WTC11 (cell line): ENCODE results near the gene FHL5. TPM values are rescaled to one million over a fixed set of nuclear protein-coding genes. Genes with fewer than 3 reads are reported as not detected.
A peak's percentile ranks its signal among the peaks of the same experiment; 100 is the strongest.
"Not testable (repeated sequence)": the region's sequence is repeated elsewhere in the genome, so short reads cannot be mapped to it uniquely, and the experiment has no call there.

ENCODE experiments used
- ATAC-seq: fragments of 200-7000 bp; cut with Tn5 transposase; 2 replicates; pipeline ENCODE4 v1.10.0; 2021; ENCODE audit warnings: mild to moderate bottlenecking, moderate library complexity
- CTCF ChIA-PET: fragments of 300-600 bp; sonication (Branson Sonifier 250); formaldehyde crosslinking; loops from one replicate; lab custom pipeline; 2021; ENCODE audit warnings: antibody characterized with exemption; lab: Charles Lee
- POLR2A ChIA-PET: fragments of 350-600 bp; sonication (Branson Sonifier 250); formaldehyde crosslinking; loops from one replicate; lab custom pipeline; 2021; ENCODE audit warnings: antibody characterized with exemption; lab: Charles Lee
- DNase-seq: peaks from one replicate; pipeline ENCODE4 v3.0.0; 2021; ENCODE audit warnings: low spot score
- H3K27ac Mint-ChIP-seq: 2 replicates; pipeline ENCODE4 v1.8.0; 2021; ENCODE audit warnings: mixed read lengths
- H3K27me3 Mint-ChIP-seq: 2 replicates; pipeline ENCODE4 v1.8.0; 2021; ENCODE audit warnings: low read depth, mild to moderate bottlenecking, moderate library complexity, mixed read lengths
- H3K36me3 Mint-ChIP-seq: 2 replicates; pipeline ENCODE4 v1.8.0; 2021; ENCODE audit warnings: mixed read lengths
- H3K4me1 Mint-ChIP-seq: 2 replicates; pipeline ENCODE4 v1.8.0; 2022; ENCODE audit warnings: mixed read lengths
- H3K4me3 Mint-ChIP-seq: 2 replicates; pipeline ENCODE4 v1.8.0; 2021; ENCODE audit warnings: mild to moderate bottlenecking, moderate library complexity, mixed read lengths
- H3K9me3 Mint-ChIP-seq: 2 replicates; pipeline ENCODE4 v1.8.0; 2021; ENCODE audit warnings: mixed read lengths
- CREM ChIP-seq: sonication (generic); formaldehyde crosslinking; IDR thresholded peaks from 2 replicates; pipeline ENCODE4 v1.8.1; 2022; ENCODE audit warnings: mild to moderate bottlenecking, missing genetic modification reagents, moderate library complexity
- EMX1 ChIP-seq: fragments of 250-450 bp; sonication (Bioruptor Pico); IDR thresholded peaks from 2 replicates; pipeline ENCODE4 v1.8.0; 2021; ENCODE audit warnings: mild to moderate bottlenecking
- ESRRA ChIP-seq: sonication (generic); formaldehyde crosslinking; IDR thresholded peaks from 2 replicates; pipeline ENCODE4 v1.8.1; 2022; ENCODE audit warnings: mild to moderate bottlenecking, missing genetic modification reagents, borderline replicate concordance
- GABPB1 ChIP-seq: sonication (generic); formaldehyde crosslinking; IDR thresholded peaks from 2 replicates; pipeline ENCODE4 v1.8.1; 2023; ENCODE audit warnings: mild to moderate bottlenecking, missing genetic modification reagents
- GRHL2 ChIP-seq: fragments of 250-450 bp; sonication (Bioruptor Pico); IDR thresholded peaks from 2 replicates; pipeline ENCODE4 v1.8.0; 2022; ENCODE audit warnings: mild to moderate bottlenecking, moderate library complexity; ENCODE audit not compliant: insufficient replicate concordance, severe bottlenecking
- GTF2I ChIP-seq: fragments of 250-450 bp; sonication (Bioruptor Pico); conservative IDR thresholded peaks from 2 replicates; pipeline ENCODE4 v1.4.0; 2021; ENCODE audit warnings: mild to moderate bottlenecking
- KAT7 ChIP-seq: sonication (generic); formaldehyde crosslinking; IDR thresholded peaks from 2 replicates; pipeline ENCODE4 v1.8.1; 2023; ENCODE audit warnings: missing genetic modification reagents, mild to moderate bottlenecking, borderline replicate concordance
- NFYB ChIP-seq: sonication (generic); formaldehyde crosslinking; conservative IDR thresholded peaks from 2 replicates; pipeline ENCODE4 v1.8.0; 2022; ENCODE audit warnings: low read depth, missing genetic modification reagents
- NR3C1 ChIP-seq: sonication (generic); formaldehyde crosslinking; conservative IDR thresholded peaks from 2 replicates; pipeline ENCODE4 v1.8.1; 2023; ENCODE audit warnings: low read depth, mild to moderate bottlenecking, missing genetic modification reagents
- OVOL2 ChIP-seq: fragments of 250-450 bp; sonication (Bioruptor Pico); IDR thresholded peaks from 2 replicates; pipeline ENCODE4 v1.9.0; 2021; ENCODE audit warnings: mild to moderate bottlenecking, borderline replicate concordance
- SOX15 ChIP-seq: fragments of 250-450 bp; sonication (Bioruptor Pico); IDR thresholded peaks from 2 replicates; pipeline ENCODE4 v1.9.0; 2021; ENCODE audit warnings: mild to moderate bottlenecking
- TEAD1 ChIP-seq: sonication (generic); formaldehyde crosslinking; IDR thresholded peaks from 2 replicates; pipeline ENCODE4 v1.8.0; 2022; ENCODE audit warnings: mild to moderate bottlenecking, missing genetic modification reagents
- ZNF219 ChIP-seq: sonication (generic); formaldehyde crosslinking; IDR thresholded peaks from 2 replicates; pipeline ENCODE4 v1.8.0; 2023; ENCODE audit warnings: missing genetic modification reagents, mild to moderate bottlenecking, borderline replicate concordance
- total RNA-seq: library from RNA; stranded (reverse); gene quantifications from 3 replicates; pipeline ENCODE4 v1.2.3, GENCODE V29; 2021
- TF ChIP-seq, protein P1 (sequence below): fragments of 250-450 bp; sonication (Bioruptor Pico); IDR thresholded peaks from 2 replicates; pipeline ENCODE4 v1.9.0; 2021; ENCODE audit warnings: moderate library complexity, mild to moderate bottlenecking, inconsistent platforms, borderline replicate concordance
- TF ChIP-seq, protein P2 (sequence below): sonication (generic); formaldehyde crosslinking; IDR thresholded peaks from 2 replicates; pipeline ENCODE4 v1.8.1; 2023; ENCODE audit warnings: mild to moderate bottlenecking, missing genetic modification reagents
- TF ChIP-seq, protein P3 (sequence below): sonication (generic); formaldehyde crosslinking; IDR thresholded peaks from 2 replicates; pipeline ENCODE4 v1.8.1; 2023; ENCODE audit warnings: mild to moderate bottlenecking, missing genetic modification reagents, moderate library complexity
- TF ChIP-seq, protein P4 (sequence below): fragments of 250-450 bp; sonication (Bioruptor Pico); conservative IDR thresholded peaks from 2 replicates; pipeline ENCODE4 v1.9.0; 2021; ENCODE audit warnings: mild to moderate bottlenecking

FHL5 gene
- total RNA-seq, 1 experiment from 2014 or later = not detected

DNA sequence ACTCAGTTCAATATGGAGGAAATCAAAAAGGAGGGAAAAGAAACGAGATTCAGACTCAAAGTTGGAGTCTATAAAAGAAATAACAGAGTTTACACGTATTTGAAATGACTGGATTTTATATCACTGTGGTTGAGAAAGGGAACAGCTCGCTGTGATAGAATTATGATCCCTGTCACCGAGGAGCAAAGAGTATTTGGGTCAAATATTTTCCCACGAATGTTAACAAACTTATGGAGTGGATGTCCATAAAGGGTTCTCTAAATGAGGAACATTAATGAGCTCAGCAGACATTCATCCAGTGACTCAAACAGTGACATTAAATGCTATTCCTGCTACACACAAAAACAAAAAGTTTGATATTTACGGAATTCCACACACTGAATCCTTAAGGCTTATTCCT, 57.9 kb downstream of the FHL5 start:
- H3K36me3 Mint-ChIP-seq = no peaks in the 10 kb centered on the region
- CTCF ChIA-PET = no interaction called here

DNA sequence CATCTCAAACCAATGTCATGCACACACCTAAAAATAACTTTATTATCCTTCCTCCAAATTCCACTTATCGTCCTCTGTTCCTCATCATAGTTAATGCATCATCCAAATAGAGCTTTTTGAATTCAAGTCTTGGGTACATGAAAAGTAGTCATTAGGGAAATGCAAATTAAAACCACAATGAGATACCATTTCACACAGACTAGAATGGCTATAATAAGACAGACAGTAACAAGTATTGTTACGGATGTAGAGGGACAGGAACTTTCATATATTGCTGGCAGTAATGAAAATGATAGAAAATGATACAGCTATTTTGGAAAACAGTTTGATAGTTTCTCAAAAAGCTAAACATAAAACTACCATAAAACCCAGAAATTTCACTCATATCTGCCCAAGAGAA, 59.1 kb downstream of the FHL5 start:
- H3K27me3 Mint-ChIP-seq = no peaks in the 10 kb centered on the region
- H3K36me3 Mint-ChIP-seq = no peaks in the 10 kb centered on the region
- TF ChIP-seq NFYB (CRISPR knock-in tag) = no peak
- TF ChIP-seq GRHL2 = no peak
- no peak for TF ChIP-seq EMX1 (CRISPR knock-in tag)
- TF ChIP-seq, all 79 proteins: peak for 0
- DNase-seq (no peak), ATAC-seq (no peak)
- Mint-ChIP-seq H3K4me1 (no peaks in the 10 kb centered on the region), H3K4me3 (no peak overlapping the region), H3K9me3 (no peaks in the 10 kb centered on the region), H3K27ac (no peak overlapping the region)
- ChIA-PET POLR2A (no interaction called here), CTCF (no interaction called here)

More for the DNA sequence above, 57.9 kb downstream of the FHL5 start:
- no peak for ATAC-seq
- H3K9me3 Mint-ChIP-seq = no peaks in the 10 kb centered on the region
- TF ChIP-seq GTF2I (CRISPR knock-in tag) (no peak), NR3C1 (CRISPR knock-in tag) (no peak), TEAD1 (CRISPR knock-in tag) (no peak), GABPB1 (CRISPR knock-in tag) (no peak), OVOL2 (no peak)
- H3K4me1 Mint-ChIP-seq = no peaks in the 10 kb centered on the region
- no peak overlapping the region for H3K4me3 Mint-ChIP-seq
- H3K27ac Mint-ChIP-seq = no peak overlapping the region
- no peak for DNase-seq
- POLR2A ChIA-PET = no interaction called here
- H3K27me3 Mint-ChIP-seq = no peaks in the 10 kb centered on the region

DNA sequence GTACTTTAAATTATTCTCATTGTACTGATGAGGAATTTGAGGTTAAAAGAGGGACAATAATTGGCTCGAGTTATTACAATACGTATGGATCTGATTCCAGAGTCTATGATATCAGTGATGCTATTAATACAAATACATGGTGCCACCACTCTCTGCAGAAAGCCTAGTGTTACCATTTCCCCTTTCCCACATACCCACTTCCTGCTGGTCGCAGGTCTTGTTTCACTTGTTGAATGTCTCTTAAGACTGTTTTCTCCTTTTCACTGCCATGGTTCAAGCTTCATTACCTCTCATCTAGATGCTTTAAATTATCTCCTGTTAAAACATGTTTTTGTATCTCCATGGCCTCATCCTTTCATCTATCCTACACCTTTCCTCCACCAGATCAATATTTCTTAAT, 62.0 kb downstream of the FHL5 start:
- no peaks in the 10 kb centered on the region for H3K9me3 Mint-ChIP-seq
- POLR2A ChIA-PET = no interaction called here
- TF ChIP-seq, protein P1, sequence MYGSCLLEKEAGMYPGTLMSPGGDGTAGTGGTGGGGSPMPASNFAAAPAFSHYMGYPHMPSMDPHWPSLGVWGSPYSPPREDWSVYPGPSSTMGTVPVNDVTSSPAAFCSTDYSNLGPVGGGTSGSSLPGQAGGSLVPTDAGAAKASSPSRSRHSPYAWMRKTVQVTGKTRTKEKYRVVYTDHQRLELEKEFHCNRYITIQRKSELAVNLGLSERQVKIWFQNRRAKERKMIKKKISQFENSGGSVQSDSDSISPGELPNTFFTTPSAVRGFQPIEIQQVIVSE = no peak
- TF ChIP-seq ESRRA (CRISPR knock-in tag) = no peak
- TF ChIP-seq, protein P2, sequence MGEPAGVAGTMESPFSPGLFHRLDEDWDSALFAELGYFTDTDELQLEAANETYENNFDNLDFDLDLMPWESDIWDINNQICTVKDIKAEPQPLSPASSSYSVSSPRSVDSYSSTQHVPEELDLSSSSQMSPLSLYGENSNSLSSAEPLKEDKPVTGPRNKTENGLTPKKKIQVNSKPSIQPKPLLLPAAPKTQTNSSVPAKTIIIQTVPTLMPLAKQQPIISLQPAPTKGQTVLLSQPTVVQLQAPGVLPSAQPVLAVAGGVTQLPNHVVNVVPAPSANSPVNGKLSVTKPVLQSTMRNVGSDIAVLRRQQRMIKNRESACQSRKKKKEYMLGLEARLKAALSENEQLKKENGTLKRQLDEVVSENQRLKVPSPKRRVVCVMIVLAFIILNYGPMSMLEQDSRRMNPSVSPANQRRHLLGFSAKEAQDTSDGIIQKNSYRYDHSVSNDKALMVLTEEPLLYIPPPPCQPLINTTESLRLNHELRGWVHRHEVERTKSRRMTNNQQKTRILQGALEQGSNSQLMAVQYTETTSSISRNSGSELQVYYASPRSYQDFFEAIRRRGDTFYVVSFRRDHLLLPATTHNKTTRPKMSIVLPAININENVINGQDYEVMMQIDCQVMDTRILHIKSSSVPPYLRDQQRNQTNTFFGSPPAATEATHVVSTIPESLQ (CRISPR knock-in tag) = no peak
- TF ChIP-seq SOX15 (CRISPR knock-in tag) = no peak
- TF ChIP-seq, all 79 proteins: peak for 0
- Mint-ChIP-seq H3K36me3 (no peaks in the 10 kb centered on the region), H3K27ac (no peak overlapping the region), H3K27me3 (no peaks in the 10 kb centered on the region), H3K4me1 (no peaks in the 10 kb centered on the region), H3K4me3 (no peak overlapping the region)
- DNase-seq (no peak), ATAC-seq (no peak)
- CTCF ChIA-PET = interaction anchor here (1.0 kb wide), 1 partner anchor 274 kb away, joined by 3 read pairs; no protein-coding TSS in a partner anchor

DNA sequence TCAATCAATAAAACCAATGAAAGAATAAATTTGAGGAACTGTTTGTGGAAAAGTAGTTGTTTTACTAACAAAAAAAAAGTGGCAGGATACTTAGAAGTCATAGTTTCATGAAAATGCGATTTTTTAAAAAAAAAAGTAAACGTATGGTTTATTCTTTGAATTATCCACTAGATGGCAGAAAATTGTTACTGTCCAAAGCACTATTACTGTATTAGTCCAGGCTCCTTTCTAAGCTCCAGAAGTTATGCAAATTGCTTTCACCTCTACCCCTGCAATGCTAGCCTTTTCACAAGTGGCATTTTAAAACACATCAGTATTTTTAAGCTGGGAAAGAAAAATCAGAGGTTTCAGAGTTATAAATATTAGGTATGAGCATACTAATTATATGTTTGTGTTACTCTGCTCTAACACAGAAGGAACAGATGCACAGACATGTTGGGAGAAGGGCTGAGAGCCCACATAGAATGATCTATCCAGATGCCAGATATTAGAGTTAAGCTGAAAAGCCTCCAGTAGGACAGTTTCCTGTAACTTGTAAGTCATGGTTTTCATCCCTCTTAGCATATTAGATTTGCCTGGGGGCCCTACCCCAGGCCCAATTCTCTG, 63.9 kb downstream of the FHL5 start:
- H3K4me3 Mint-ChIP-seq = no peak overlapping the region
- H3K4me1 Mint-ChIP-seq = no peaks in the 10 kb centered on the region
- no peaks in the 10 kb centered on the region for H3K36me3 Mint-ChIP-seq
- TF ChIP-seq, protein P3, sequence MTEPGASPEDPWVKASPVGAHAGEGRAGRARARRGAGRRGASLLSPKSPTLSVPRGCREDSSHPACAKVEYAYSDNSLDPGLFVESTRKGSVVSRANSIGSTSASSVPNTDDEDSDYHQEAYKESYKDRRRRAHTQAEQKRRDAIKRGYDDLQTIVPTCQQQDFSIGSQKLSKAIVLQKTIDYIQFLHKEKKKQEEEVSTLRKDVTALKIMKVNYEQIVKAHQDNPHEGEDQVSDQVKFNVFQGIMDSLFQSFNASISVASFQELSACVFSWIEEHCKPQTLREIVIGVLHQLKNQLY (CRISPR knock-in tag) = no peak
- peak; percentile 64; the same call in 1 of the 2 replicates for ATAC-seq
- no peaks in the 10 kb centered on the region for H3K9me3 Mint-ChIP-seq
- POLR2A ChIA-PET = no interaction called here
- CTCF ChIA-PET = interaction anchor here (0.5 to 1.5 kb wide), 9 partner anchors 18 to 432 kb away, joined by 3 to 7 read pairs (median 3); no protein-coding TSS in a partner anchor
- no peaks in the 10 kb centered on the region for H3K27me3 Mint-ChIP-seq
- DNase-seq = no peak
- no peak overlapping the region for H3K27ac Mint-ChIP-seq

DNA sequence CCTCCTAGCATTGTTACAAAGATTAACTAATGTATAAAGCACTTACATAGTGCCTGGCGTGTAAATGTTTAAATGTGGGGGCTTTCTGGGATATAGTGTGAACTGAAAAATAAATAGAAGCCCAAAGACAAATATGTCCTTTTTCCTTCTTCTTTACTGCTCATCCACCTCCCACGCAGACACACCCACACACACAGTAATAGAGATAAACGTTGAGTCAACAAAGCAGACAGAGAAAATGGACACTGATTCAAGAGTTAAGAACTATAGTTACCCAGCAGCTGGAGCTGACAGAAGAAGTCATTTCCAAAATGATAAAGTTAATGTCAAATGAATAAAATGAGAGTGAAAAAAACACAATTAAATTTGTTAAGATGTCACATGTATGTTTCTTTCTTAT, 68.3 kb downstream of the FHL5 start:
- POLR2A ChIA-PET = no interaction called here
- no peak for TF ChIP-seq TEAD1 (CRISPR knock-in tag)
- TF ChIP-seq CREM (CRISPR knock-in tag) = no peak
- TF ChIP-seq GABPB1 (CRISPR knock-in tag) = no peak
- TF ChIP-seq KAT7 (CRISPR knock-in tag) = no peak
- TF ChIP-seq ZNF219 (CRISPR knock-in tag) = no peak
- TF ChIP-seq, protein P4, sequence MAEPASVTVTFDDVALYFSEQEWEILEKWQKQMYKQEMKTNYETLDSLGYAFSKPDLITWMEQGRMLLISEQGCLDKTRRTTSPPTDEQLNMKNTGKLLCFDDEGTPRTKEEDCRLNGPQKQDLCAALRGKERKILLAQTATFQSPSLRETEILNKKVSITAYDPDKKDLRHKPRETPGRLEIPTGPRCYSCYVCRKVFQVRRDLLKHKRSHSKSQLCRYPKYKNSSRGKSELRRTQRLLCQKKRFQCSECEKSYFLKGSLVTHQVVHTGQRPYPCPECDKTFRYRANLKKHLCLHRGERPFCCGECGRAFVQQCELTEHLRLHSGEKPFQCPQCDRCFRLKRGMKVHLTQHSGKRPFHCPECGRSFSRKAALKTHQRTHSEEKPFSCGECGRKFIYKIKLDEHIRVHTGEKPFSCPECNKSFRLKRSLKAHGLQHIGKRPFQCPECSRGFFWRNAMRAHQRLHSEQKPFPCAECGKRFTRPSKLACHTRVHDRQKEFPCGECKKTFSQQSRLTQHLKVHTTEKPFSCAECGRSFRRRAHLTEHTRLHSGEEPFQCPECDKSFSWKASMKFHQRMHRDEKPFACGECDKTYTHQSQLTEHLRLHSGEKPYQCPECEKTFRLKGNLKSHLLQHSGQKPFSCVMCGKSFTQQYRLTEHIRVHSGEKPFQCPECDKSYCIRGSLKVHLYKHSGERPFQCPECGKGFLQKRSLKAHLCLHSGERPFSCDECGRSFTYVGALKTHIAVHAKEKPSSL (CRISPR knock-in tag) = no peak
- TF ChIP-seq, protein P1 = no peak
- TF ChIP-seq, all 79 proteins: peak for 0
- Mint-ChIP-seq H3K36me3 (no peaks in the 10 kb centered on the region), H3K4me1 (peaks cover 13% of the 10 kb centered on the region), H3K9me3 (no peaks in the 10 kb centered on the region), H3K27me3 (no peaks in the 10 kb centered on the region), H3K4me3 (no peak overlapping the region), H3K27ac (no peak overlapping the region)
- ATAC-seq = no peak
- CTCF ChIA-PET = no interaction called here
- DNase-seq = no peak

DNA sequence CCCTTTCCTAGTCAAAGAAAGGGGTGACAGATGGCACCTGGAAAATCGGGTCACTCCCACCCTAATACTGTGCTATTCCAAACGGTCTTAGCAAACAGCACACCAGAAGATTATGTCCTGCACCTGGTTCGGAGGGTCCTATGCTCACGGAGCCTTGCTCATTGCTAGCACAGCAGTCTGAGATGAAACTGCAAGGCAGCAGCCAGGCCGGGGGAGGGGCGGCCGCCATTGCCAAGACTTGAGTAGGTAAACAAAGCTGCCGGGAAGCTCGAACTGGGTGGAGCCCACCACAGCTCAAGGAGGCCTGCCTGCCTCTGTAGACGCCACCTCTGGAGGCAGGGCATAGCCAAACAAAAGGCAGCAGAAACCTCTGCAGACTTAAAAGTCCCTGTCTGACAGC, 75.1 kb downstream of the FHL5 start:
- H3K4me3 Mint-ChIP-seq, H3K27ac Mint-ChIP-seq, H3K27me3 Mint-ChIP-seq, ATAC-seq, POLR2A ChIA-PET, CTCF ChIA-PET: not testable (repeated sequence)
- Mint-ChIP-seq H3K9me3 (peaks cover 26% of the 10 kb centered on the region), H3K4me1 (peaks cover 13% of the 10 kb centered on the region), H3K36me3 (peaks cover 18% of the 10 kb centered on the region)
- peak; percentile 31 for DNase-seq
